COLO668 (cell line): ENCODE results near the gene CEP192.
A peak's percentile ranks its signal among the peaks of the same experiment; 100 is the strongest.
"Not testable (repeated sequence)": the region's sequence is repeated elsewhere in the genome, so short reads cannot be mapped to it uniquely, and the experiment has no call there.

Experiments
- DNase-seq: peaks from one replicate; lab custom pipeline; 2025; ENCODE audit not compliant: unreplicated experiment; lab: John Stamatoyannopoulos, UW

CEP192 gene

GRCh38 chr18:12990967-12991820, at the start of gene CEP192:
Gene CEP192 (plus strand): TSS chr18:12991362. CDS start chr18:12999425, 8,063 bp downstream.
- peak; percentile 99 for DNase-seq

- no peak for DNase-seq
These were observed 47.9 kb upstream of the CEP192 start for GRCh38 chr18:12943215-12943614.

GRCh38 chr18:12944709-12945108, 46.5 kb upstream of the CEP192 start:
- no peak for DNase-seq

GRCh38 chr18:12946549-12947284, 44.4 kb upstream of the CEP192 start:
- peak; percentile 67 for DNase-seq

GRCh38 chr18:12947285-12948049, 43.7 kb upstream of the CEP192 start, which contains the start of gene SEH1L:
Gene SEH1L (plus strand): TSS chr18:12948011. CDS start chr18:12948122, 111 bp downstream.
- peak; percentile 99 for DNase-seq

GRCh38 chr18:12948050-12948804, 42.9 kb upstream of the CEP192 start:
- peak; percentile 96 for DNase-seq

GRCh38 chr18:12958478-12958877, 32.7 kb upstream of the CEP192 start:
- no peak for DNase-seq

GRCh38 chr18:12960395-12960794, 30.8 kb upstream of the CEP192 start:
- DNase-seq: no peak

- no peak for DNase-seq
These were observed 30.2 kb upstream of the CEP192 start for GRCh38 chr18:12960853-12961397.

- DNase-seq: no peak
These were observed 28.1 kb upstream of the CEP192 start for GRCh38 chr18:12963069-12963468.

GRCh38 chr18:12968115-12968514, 23.0 kb upstream of the CEP192 start:
- no peak for DNase-seq

GRCh38 chr18:12968619-12969018, 22.5 kb upstream of the CEP192 start:
- DNase-seq: no peak

- DNase-seq: no peak
These were observed 17.5 kb upstream of the CEP192 start for GRCh38 chr18:12973562-12974213.

GRCh38 chr18:12975488-12975887, 15.7 kb upstream of the CEP192 start:
- no peak for DNase-seq

- DNase-seq: no peak
These were observed 14.9 kb upstream of the CEP192 start for GRCh38 chr18:12976305-12976704.

- not testable (repeated sequence) for DNase-seq
These were observed 11.1 kb upstream of the CEP192 start for GRCh38 chr18:12980065-12980464.

GRCh38 chr18:12989397-12990122, 1.6 kb upstream of the CEP192 start:
- DNase-seq: no peak

GRCh38 chr18:12990123-12990475, 1.1 kb upstream of the CEP192 start:
- no peak for DNase-seq

GRCh38 chr18:12990641-12990966, 558 bp upstream of the CEP192 start:
- no peak for DNase-seq
